GM21360 (cell line): Measurements from ENCODE around the gene C1QL1.
A peak's percentile ranks its signal among the peaks of the same experiment; 100 is the strongest.
"Not testable (repeated sequence)": the region's sequence is repeated elsewhere in the genome, so short reads cannot be mapped to it uniquely, and the experiment has no call there.

Source experiments
- ATAC-seq: cut with Tn5 transposase; IDR thresholded peaks from one replicate; pipeline ENCODE4 v1.9.1; 2021; ENCODE audit warnings: mild to moderate bottlenecking, moderate library complexity; ENCODE audit not compliant: unreplicated experiment

The C1QL1 gene

GRCh38 chr17:44965481-44966234 lies 2.4 kb downstream of the C1QL1 start:
- ATAC-seq: no peak

- ATAC-seq: no peak
Observed at GRCh38 chr17:44961921-44962350, 6.2 kb downstream of the C1QL1 start.

DNA sequence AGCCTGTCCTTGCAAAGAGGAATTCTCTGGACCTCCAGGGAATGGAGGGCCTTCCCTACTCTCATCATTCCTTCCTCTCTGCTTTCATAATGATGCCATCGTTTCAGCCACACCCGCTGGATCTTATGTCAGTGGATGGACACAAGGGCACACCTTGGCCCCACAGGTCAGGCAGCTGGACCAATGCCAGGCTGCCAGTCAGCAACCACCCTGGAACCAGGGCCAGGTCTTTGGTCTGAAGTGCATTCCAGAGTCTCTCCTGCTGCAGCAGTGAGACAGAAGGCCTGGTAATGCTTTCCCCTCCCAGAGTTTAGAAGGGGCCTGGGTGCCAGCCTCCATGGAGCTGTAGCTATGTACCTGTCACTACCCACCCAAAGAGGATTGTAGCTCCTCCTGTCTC lies 7.4 kb downstream of the C1QL1 start:
- no peak for ATAC-seq

- no peak for ATAC-seq
Observed at GRCh38 chr17:44959821-44960531, 8.1 kb downstream of the C1QL1 start.

GRCh38 chr17:44956998-44957981 lies 10.8 kb downstream of the C1QL1 start:
- ATAC-seq: no peak

GRCh38 chr17:44955674-44956425 lies 12.3 kb downstream of the C1QL1 start:
- no peak for ATAC-seq

GRCh38 chr17:44952946-44953475 lies 15.1 kb downstream of the C1QL1 start:
- ATAC-seq: no peak

DNA sequence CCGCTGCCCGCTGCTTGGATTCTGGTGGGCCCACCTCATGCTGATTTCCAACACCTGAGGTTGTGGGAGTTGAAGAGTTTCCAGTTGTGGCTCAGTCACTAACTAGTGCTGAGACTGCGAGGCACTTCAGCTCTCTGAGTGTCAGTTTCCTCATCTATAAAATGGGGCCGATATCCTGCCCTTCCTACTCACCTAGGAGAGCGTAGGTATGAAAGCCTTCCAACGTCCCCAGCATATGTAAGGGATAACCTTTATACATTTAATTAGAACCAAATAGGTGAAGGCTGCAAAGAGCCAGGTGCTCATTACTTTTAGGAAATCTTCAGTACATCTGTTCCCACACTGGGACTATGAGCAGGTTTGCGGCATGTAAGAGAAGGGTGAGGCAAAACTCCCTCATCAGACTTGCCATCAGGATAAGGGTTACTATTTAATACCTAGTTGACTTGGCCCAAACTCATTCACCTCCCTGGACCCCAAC lies 19.7 kb downstream of the C1QL1 start:
- ATAC-seq: no peak

DNA sequence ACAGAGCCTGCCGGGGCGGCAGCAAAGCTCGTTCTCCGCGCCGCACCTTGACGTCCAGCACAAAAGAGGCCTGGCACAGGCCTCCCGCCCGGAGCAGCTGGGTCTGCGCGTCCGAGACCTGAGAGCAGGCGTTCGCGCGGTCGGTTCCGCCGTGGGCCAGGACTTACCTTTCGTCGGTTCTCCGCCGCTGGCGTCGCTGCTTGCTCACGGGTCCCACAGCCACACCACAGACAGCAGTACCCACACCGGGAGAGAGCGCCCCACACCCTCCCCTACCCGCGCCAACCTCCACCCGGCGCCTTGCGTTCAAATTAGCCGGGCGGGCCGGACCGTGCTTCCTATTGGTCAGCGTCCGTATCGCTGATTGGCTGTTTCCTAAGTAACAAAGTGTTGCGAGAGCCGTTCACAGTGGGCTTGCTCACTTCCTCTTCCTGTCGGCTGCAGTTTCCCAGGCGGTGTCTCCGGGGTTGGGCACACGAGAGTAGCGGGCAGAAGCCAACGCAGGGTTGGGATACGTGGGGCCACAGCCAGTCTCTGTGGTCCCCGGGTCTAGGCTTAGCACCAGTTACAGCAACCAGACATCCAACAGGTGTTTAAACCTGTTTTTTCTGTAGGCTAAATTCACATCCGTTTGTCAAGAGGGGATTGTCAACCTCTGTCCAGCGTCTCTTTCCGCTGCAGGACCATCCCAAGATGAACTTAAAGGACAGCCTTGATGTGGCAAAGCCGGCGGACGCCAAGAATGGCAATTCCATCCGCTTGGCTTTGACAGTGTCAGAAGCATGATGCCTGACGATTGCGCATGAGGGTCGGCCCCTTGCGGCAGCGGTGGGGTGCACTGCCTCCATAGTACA lies 20.4 kb downstream of the C1QL1 start, which contains the start of gene KIF18B:
KIF18B (minus strand) TSS at position 313 of the 854 bp plus-strand sequence. CDS start 11,429 bp downstream, outside the sequence.
- ATAC-seq: peak; percentile 89

GRCh38 chr17:44945652-44946051 lies 22.5 kb downstream of the C1QL1 start:
- ATAC-seq: not testable (repeated sequence)

DNA sequence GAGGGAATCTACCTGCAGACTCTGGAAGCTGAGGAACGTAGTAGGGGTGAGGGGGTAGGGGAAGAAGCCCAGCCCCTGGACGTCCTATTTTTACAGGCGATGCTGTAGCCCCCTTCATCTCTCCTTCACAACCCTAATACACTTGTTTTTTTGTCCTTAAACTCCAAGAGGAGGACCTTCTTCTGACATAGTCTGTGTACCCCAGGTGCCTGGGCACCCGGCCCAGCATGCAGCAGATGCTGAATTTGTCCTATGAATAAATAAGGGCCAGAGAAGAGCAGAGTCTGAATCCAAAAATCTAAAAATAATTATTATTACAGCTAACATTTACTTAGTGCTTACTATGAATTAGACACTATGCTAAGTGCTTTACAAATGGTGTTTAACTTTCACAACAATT lies 25.6 kb downstream of the C1QL1 start:
- no peak for ATAC-seq

DNA sequence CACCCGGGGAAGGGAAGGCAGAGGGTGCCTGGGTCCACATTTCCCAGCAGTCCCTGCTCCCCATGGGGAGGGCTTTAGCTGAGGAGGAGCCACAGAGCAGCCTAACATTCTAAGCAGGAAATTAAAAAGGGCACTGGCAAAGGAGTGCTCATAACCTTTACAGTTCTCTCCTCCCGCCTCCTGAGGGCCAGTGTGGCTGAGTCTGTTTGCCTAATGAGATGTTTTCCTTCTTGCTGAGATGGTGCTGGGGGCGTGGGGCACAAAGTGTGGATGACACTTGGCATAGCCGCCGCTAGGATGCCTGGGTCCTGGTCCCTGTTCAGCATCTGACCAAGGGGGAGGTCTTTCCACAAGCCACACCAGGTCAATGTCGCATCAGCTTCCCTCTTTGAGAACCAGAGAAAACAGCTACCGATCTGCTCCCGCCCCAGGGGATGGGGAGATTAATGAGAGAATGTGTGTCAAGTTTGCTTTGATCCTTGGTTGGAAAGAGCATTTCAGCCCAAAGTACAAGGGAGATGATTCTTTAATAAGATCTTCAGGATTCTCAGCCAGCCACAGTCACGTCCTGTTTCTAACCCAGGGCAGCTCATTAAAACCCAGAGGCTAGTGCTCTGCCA lies 26.3 kb downstream of the C1QL1 start:
- ATAC-seq: no peak

DNA sequence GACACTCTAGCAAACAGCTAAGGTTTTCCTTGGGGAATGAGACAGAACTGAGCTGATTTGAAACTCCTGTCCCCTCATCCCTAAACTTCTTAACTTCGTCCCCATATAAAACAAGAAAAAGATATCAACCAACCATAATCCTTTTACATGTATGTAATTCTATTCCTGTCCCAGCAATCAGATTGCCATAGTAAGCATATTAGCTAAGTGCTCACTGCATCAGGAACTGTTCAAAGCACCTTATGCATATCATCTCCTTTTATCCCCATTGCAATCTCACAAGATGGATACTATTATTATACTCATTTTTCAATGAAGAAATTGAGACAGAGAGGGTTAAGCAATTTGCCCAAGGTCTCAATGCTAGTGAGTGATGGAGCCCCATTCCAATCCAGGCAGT lies 27.3 kb downstream of the C1QL1 start:
- no peak for ATAC-seq

DNA sequence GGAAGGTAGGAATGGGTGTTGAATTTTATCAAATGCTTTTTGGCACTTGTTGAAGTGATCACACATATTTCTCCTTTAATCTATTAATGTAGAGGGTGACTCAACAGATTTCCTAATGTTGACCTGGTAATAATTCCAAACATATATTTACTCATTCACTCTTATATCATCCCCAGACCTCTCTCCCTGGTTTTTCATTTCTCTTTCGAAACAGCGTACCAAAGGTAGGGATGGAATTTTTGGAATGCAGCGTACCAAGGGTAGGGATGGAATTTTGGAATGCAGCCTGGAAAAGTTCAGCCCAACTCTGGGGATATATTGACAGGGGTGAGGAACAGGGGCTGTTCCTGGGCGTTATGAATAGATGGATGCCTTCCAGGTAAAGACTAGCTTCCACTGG lies 27.8 kb downstream of the C1QL1 start:
- ATAC-seq: no peak

- ATAC-seq: no peak
Observed at GRCh38 chr17:44935116-44935515, 33.0 kb downstream of the C1QL1 start.

DNA sequence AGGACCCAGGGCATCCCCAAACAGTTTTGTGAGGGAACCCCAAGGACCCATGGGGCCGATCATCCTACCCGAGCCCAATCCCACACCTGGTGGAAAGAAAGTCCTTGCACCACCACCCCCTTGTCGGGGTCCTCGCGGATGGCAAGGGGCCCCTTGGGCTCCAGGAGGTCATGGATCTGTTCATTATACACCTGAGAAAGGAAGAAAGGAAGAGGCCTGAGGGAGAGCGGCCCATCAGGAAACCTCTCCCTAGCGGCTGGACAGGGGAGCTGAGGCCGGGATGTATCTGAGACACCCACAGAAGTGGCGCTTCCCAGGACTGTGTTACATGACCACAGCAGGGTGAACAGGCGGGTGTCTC lies 33.4 kb downstream of the C1QL1 start:
- ATAC-seq: no peak

DNA sequence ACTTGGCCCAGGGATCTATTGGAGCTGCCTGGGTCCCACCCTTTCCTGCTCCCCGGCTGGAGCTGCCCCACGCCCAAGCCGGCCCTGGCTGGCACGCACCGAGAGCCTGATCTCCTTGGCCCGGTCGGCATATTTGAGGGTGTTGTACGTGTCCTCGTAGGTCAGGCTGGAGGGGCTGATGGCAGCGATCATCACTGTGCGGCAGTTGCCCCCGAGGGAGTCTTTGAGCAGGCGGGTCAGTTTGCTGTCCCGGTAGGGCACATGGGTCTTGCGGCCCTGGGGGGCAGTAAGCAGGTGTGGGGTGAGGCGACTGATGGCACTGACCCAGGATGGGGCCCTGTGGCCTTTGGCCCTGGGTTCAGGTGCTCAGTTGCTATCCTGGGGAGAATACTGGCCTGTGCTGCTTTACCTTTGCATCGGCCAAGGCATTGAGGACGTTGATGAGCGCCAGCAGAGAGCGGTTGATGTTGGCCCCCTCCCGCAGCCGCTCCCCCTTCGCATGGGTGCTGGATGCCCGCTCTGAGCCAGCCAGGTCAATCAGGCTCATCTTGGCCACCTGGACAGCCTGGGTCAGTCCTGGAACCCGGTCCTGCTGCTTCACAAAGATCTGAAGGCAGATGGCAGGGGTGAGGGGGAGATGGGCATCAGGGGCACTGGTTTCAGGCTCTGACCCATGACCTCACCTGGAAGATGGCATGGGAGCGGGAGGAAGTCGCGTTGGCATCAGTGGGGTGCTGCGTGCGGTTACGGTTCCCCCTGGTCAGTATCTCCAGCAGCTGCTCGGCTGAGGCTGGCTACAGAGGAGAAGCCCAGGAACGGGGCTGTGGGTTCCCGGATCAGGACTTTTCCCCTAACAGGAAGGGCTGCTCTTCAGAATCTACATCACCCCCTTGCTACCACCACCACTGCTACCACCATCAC lies 34.0 kb downstream of the C1QL1 start:
- no peak for ATAC-seq

DNA sequence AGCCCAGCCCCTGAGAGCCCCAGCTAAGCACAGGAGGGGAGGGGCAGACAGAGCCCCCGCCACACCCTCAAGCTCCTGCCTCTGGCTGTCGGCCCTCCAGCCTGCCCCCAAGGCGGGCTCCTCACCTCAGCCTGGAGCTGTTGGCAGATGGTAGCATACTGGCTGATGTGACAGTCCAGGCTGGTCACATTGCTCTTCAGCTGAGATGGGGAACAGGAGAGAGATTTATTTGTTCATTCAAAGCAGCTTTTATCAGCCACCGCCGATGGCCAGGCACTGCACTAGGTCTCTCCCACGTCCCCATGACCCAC lies 35.4 kb downstream of the C1QL1 start:
- no peak for ATAC-seq
